GM19240 (cell line): ENCODE data around the gene COL20A1.
"Not testable (repeated sequence)": the region's sequence is repeated elsewhere in the genome, so short reads cannot be mapped to it uniquely, and the experiment has no call there.

ENCODE experiments used
- DNase-seq: peaks from one replicate; pipeline ENCODE4 v3.0.0; 2011; ENCODE audit warnings: low spot score; ENCODE audit not compliant: insufficient read length

The COL20A1 gene

DNA sequence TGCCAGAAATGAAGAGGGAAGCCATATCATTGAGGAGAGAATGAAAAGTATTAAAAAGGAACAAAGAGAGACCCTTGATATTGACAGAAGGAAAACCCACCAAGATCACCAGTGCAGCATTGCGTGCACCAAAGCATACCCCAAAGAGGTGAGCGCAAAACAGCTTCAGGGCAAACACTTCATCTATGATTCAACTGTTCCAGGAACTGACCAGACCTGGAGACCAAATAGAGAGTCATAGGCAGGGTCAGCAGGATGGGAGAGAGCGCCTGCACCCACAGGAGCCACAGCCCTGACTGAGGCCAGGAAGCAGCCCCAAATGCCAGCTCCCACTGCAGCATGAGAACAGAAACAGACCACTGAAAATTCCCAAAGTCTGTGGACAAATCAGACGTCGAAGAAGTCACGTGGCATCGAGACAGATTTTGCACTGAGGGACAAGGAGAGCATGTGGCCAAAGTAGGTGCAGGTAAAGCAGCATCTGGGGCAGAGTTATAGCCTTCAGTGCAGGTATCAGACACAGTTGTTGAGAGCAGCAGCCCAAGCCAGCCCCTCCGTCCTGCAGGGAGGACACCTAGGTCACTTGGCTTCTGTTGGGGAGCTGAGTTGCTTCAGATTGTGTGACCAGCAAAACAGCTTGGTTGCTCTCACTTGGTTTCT lies 38.9 kb downstream of the COL20A1 start:
- DNase-seq: no peak

DNA sequence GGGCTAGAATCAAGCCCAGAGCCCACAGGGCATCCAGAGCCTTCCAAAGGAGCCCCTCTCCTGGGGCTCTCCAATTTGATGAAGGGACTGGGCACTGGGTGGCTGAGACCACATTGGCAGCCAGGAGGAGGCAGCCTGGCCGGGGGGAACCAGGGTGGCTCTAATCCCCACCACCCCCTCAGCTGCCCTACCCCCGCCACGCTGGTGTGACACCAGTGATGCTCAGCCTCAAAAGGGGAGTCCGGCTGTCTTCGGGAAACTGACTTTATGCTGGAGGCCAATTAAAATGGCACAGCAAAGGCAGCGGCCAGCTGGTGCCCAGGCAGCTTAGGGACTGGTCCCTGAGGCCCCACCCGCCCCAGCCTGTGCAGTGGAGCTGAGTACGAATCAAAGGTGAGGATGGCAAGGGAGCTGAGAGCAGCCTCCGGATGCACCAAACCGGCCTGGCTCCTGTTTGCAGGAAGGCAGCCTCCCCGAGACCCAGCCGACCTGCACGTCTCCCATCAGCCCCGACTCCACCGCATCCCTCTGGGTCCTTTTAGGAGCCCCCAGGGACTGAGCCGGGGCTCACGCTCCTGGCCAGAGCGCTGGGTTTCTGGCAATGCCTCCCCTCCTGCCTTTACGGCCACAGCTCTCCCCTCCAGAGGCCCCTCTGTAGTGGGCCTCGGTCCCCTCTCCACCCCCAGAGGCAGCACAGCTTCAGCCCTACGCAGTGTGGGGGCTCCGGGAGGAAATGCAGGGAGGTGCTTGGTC lies 39.7 kb downstream of the COL20A1 start:
- no peak for DNase-seq

DNA sequence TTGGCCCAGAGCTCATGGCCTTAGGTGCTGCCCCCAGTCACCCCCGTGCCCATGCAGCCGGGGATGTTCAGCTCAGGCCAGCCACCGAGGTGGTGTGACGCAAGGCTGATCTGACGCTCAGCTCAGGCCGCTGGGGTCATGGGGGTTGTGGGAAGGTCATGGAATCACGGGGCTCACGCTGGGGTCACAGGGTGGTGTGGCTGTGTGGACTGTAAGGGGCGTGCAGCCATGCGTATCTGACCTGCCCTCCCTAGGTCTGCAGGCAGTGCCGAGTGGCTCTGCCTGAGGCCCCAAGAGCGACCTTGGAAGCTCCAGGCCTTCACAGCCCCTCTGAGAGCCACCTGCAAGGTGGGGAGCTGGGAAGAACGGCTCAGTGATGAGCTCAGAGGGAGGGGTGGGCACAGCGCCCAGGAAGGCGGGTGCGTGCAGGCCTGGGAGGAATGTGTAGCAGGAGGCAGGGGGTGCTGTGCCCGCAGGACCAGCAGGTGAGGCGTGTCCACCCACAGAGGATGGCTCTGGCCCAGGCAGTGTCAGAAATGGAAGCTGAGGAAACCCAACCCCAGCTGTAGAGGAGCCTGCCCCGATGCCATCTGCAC lies 40.4 kb downstream of the COL20A1 start:
- DNase-seq: no peak

DNA sequence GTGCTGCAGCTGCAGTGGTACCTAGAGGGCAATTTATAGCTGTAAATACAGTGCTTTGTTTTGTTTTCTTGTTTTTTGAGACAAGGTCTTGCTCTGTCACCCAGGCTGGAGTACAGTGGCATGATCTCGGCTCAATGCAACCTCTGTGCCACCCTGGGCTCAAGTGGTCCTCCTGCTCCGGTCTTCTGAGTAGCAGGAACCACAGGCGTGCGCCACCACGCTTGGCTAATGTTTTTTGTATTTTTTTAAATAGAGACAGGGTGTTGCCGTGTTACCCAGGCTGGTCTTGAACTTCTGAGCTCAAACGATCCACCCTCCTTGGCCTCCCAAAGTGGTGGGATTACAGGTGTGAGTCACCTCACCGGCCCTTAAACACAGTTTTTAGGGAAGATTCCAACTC lies 41.4 kb downstream of the COL20A1 start:
- no peak for DNase-seq

DNA sequence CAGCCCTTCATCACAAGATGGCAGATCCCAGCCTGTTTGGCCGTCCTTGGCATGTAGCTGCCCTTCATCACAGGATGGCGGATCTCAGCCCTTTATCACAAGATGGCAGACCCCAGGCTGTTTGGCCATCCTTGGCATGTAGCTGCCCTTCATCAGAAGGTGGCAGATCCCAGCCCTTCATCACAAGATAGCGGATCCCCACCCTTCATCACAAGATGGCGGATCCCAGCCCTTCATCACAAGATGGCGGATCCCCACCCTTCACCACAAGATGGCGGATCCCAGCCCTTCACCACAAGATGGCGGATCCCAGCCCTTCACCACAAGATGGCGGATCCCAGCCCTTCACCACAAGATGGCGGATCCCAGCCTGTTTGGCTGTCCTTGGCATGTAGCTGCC lies 42.1 kb downstream of the COL20A1 start:
- DNase-seq: not testable (repeated sequence)

DNA sequence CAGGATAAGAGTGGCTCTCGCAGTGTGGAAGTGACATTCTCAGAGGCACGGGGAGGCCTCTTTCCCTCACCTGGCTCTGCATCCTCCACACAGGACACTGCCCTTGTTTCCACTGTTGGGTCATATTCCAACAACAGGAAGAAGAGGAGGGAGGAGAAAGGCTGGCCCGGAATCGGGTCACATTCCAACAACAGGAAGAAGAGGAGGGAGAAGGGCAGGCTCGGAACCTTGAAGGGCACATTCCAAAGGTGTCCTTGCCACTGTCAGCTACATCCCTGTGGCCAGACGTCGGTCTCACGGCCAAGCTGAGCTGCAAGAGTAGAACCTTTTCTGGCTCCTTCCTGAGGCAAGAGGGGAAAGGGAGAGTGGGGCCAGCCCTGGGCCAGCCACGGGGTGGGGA lies 42.7 kb downstream of the COL20A1 start:
- DNase-seq: no peak

DNA sequence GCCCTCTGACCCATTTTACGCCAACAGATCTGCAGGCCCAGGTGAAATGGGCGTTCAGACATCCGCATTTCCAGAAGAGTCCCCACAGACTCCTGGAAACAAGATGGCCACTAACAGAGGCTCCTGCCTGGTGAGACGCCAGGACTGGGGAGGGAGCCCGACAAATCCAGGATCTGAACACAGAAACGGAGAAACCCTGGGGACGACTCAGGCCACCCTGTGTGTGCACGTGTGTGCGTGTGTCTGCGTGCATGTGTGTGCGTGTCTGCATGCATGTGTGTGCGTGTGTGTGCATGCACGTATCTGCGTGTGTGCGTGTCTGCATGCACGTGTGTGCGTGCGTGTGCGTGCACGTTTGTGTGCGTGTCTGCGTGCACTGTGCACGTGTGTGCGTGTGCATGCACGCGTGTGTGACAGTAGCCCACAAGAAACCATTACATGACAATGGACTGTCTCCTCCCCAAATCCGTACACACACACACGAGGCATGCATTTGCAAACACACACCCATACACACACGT lies 43.3 kb downstream of the COL20A1 start:
- DNase-seq: no peak

DNA sequence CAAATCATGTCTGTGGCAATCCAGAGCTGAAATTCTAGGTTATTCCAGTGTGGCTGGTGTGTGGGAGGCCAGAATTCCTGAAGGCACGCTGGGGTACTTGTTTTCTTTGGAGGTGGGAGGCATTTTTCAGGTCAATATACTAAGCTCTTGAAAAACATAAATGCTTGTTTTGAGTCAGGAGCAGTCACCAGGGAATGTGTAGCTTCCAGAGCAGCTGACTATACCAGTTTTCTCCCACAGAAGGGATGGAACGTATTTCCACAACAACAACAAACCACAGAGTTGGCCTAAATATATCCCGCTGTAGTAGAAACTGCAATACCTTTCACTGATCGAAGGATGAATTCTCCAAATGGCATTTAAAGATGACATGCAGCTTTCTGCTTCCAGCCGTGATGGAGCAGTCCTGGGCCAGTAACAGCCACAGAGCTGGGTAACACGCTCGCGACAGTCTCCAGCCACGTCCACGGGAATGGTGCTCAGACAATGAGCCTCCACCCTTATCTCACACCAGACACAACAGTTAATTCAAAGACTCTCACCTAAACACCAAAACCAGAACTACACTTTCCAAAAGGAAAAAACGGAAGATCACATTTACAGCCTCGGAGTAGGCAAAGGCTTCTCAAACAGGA lies 44.9 kb downstream of the COL20A1 start:
- DNase-seq: no peak

DNA sequence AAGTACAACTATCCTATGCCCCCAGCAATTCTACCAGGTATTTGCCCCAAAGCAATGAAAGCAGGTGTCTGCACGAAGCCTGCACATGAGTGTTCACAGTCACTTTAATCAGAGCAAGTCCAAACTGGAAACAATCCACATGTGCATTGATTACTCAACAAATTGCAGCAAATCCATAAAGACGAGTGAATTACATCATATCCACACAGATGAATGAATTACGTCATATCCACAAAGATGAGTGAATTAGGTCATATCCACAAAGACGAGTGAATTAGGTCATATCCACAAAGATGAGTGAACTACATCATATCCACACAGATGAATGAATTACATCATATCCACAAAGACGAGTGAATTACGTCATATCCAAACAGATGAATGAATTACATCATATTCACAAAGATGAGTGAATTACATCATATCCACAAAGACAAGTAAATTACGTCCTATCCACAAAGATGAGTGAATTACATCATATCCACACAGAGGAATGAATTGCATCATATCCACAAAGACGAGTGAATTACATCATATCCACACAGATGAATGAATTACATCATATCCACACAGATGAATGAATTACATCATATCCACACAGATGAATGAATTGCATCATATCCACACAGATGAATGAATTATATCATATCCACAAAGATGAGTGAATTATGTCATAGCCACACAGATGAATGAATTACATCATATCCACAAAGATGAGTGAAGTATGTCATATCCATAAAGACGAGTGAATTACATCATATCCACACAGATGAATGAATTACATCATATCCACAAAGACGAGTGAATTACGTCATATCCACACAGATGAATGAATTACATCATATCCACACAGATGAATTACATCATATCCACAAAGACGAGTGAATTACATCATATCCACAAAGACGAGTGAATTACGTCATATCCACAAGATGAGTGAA lies 46.4 kb downstream of the COL20A1 start:
- DNase-seq: not testable (repeated sequence)

DNA sequence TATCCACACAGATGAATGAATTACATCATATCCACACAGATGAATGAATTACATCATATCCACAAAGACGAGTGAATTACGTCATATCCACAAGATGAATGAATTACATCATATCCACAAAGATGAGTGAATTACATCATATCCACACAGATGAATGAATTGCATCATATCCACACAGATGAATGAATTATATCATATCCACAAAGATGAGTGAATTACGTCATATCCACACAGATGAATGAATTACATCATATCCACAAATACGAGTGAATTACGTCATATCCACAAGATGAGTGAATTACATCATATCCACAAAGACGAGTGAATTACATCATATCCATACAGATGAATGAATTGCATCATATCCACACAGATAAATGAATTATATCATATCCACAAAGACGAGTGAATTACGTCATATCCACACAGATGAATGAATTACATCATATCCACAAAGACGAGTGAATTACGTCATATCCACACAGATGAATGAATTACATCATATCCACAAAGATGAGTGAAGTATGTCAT lies 47.2 kb downstream of the COL20A1 start:
- DNase-seq: not testable (repeated sequence)

DNA sequence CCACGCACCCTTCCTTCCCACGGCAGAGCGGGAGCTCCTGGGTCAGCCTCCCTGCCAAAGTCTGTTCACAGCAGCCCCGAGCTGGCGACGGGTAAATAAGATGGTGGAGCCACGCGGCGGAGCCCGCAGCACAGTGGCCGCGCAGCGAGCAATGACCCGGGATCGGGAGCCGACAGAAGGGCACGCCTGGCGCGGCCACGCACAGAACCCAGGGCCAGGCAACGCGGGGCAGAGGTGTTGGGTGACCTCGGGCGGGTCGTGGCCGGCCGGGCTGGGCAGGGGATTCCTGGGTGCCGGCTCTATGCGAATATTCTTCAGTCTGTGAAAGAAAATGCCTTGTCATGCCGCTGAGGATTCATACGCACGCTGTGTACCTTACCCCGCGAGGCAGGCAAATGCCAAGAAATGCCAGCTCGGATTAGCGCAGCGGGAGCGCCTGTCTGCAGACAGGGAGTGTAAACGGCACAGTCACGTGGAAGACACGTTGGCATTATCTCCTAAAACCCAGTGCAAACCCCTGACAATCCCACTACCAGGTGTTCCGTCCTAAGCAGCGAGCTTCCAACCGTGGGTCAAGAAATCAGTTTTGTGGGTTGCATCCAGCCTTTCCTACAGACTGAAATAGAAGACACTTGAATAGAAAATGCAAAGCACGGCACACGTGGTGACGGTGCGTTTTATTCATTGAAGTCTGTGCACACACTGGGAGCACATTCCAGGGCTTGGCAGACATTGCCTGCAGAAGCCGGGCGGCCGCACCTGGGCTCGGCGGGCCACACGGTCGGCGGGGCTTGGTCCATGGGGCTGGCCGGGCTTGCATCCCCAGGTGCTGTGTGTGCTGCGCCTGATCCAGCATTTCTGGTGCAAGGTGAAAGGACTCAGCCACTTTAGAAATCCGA lies 49.8 kb downstream of the COL20A1 start:
- DNase-seq: no peak

DNA sequence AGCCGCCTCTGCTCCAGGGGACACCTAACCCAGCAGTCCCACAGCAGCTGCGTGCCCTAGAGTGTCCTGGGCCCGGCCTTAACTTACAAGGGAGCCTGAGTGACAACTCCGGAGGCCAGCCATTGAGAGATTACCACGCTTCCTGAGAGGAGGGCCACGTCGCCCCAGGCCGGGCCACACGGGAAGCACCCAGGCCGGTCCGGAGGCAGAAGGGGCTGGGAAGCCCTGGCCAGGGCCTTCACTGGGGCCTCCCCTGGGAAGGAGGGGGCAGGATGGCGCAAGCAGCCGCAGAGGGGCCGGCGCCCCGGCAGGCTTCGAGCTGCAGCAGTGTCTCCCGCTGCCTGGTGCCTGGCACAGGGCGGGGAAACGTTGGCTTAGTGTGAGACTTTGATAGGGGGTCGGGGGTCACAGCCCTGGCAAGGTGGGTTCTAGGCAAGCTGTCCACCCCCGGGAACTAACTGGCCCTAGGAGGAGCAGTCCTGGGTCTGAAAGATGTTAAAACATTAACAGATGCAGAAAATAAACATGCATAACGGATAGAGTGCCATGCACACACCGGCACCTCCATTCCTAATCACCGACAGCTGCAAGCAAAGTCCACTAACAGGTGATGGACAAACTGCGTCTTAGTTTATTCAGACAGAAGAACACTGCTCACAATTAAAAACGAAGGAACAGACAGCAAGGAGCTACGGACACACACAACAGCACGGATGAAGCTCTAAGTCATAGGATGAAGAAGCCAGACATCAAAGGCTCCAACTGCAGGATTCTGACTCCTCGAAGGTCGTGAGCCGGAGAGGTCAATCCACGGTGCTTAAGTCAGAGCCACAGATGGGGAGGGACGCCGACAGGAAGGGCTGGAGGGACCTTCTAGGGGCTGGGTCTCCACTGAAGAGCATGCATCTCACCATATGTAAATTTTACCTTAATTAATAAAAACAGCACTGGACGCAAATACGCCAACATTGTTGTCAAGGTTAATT lies 50.8 kb downstream of the COL20A1 start:
- no peak for DNase-seq

DNA sequence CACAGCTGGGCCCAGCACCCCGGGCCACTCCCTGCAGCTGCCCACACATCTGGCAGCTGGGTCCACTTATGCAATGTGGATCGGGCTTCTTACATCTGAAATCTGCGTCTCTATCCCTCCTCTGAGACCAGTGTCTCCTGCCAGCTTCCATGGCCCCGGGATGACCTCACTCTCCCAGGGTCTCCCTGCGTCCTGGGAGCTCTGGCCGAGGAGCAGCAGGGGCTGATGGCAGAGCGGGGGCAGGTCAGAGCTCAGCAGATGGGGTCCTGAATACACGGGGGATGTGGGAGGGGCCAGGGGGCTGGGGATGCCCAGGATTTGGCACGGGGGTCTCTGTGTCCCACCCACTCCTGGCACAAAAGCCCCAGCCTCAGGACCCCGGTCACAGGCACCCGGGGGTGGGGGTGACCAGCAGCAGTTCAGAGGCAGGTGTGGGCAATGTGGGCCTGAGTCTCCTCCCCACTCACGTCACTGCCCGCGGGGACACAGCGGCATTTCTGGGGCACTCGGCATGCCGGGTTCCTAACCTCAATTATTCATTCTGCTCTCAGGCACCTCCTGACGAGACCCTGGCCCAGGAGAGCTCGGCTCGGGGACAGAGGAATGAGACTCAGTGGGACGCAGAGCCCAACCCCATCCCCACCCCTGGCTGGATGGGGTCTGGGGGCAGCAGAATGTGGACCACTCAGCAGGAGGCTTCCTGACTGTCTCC lies 51.8 kb downstream of the COL20A1 start:
- no peak for DNase-seq

DNA sequence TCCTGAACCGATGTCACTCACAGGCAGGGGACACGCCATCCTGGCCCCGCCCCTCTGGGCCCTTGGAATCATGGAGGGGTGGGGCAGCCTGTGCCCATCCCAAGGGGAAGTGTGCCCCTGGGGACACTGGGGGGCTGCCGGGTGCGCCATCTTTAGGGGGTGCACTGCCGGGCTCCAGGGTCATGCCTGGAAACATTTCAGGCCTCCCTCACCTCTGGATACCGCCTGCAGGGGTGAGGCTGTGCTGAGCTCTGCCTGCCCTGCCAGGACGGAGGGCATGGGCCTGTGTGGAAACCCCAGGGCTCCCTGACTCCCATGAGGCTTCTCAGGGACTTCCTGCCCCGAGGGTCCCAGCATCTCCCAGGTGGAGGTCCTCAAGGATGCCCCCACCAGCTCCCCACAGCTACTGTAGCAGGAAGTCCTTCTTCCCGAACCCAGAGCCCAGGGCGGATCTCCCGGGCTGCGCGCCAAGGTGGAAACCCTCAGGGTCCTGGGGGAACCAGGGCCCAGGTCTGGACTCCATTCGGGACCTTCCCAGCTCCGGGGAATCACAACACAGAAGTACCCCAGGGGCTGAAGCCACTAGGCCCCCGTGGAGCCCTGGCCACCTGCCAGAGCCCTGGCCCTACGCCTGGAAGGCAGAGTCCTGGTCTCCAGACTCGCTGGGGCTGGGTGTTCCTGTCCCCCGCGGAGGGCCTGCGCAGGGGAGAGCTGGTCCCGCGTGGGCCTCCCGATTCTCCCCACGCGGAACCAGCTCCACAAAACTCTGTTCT lies 52.5 kb downstream of the COL20A1 start:
- DNase-seq: no peak

DNA sequence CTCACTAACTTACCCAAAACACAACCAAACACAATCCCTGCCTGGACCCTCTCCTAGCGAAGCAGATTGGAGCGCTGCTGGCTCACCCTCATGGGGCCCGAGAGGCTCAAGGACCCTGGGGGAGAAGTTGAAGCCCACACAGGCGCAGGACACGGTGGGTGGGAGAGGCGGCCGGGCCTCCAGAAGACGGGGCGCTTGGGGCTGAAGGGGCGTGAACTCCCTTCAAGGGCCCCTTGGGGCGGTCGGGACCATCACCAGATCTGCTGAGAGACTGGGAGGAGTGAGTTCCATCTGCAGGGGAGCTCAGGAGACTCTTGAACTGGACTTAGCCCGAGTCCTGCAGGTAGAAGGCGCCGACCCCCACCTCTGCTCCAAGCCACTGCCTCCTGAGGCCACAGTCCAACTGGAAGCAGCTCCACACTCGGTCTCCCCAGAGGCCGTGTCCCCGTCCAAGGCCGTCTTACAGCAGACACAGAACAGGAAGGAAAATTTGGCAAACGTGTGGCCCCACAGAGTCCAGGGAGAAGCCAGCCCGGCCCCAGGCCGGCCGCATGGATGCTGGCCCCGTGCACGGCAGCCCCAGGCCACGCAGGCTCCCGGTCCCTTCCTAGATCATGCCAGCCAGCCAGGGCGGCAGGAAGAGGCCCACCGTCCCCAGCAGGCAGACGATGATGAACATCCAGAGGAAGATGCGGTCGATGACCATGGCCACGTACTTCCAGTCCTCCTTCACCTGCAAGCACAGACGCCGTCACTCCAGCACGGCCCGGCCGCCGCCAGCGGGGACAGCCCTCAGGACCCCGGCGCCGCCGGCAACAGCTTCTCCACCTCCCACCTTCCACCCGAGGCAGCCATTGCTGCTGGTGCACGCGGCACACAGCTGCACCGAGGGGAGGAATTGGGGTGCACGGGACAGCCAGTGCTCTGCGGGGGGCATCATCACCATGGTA lies 53.4 kb downstream of the COL20A1 start:
- no peak for DNase-seq
